ENCODE results near the gene GUCY1B1. TPM values are rescaled to one million over a fixed set of nuclear protein-coding genes. Genes with fewer than 3 reads are reported as not detected.

Gene GUCY1B1
- total and polyA plus RNA-seq, 9 of the 15 experiments (the other 6 are each of a cell fraction or from before 2014, with no cell fraction given) = not detected

DNA sequence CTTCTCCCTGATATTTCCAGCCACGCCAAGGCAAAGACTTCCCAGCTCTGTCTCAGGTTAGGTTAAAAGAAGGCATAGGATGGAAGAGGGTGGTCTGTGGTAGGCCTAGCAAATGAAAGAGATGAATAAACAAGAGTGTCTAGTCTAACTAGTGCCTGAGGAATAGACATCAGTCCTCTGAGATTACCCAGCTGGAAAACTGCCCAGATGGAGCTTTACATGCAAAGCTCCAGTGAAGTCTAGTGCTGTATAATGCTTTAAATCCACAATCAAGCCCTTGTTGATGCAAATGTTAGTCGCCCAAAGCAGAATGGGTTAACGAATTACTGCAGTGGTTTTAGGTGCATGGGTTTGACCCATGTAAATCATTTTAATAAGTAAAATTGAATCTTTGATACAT, 24.8 kb upstream of the GUCY1B1 start:
- Histone ChIP-seq H3K9me3 (replicated peaks; ENCODE audit: control insufficient read depth, insufficient read depth, low read depth, low read length) (no peaks in the 10 kb centered on the region), H3K79me2 (ENCODE audit: control insufficient read depth, insufficient read depth, low read length) (no peaks in the 10 kb centered on the region), H3K9ac (ENCODE audit: insufficient read depth in 1 of 2, low read depth in 2 of 2, low read length in 2 of 2) (no peak overlapping the region), H2AFZ (ENCODE audit: low read depth, low read length) (no peak overlapping the region), H4K20me1 (replicated peaks; ENCODE audit: control insufficient read depth, insufficient read depth, low read length) (no peaks in the 10 kb centered on the region), H3K36me3 (ENCODE audit: control insufficient read depth, insufficient read depth, low read length) (no peaks in the 10 kb centered on the region), H3K9me1 (ENCODE audit: control insufficient read depth, insufficient read depth, low read length) (no peaks in the 10 kb centered on the region), H3K4me1 (replicated peaks in 1 of 2; ENCODE audit: control insufficient read depth in 2 of 2, insufficient read depth in 2 of 2, low read length in 2 of 2) (no peaks in the 10 kb centered on the region), H3K4me2 (ENCODE audit: insufficient read depth, low read length) (no peak overlapping the region), H3K27me3 (ENCODE audit: control insufficient read depth in 2 of 2, insufficient read depth in 2 of 2, low read length in 2 of 2) (no peaks in the 10 kb centered on the region), H3K27ac (ENCODE audit: extremely low read depth, low read depth, low read length) (no peak overlapping the region), H3K4me3 (no peak overlapping the region)
- FAIRE-seq = no peak
- ChIA-PET POLR2A (no interaction called here), CTCF (ENCODE audit: low intra/inter-chr PET ratio) (no interaction called here)
- intact Hi-C loops (cut with micrococcal nuclease) = no loop called here
- in situ Hi-C loops (cut with MboI) = no loop called here
- BruUV-seq (replicated peaks) = no TSS peak
- TF ChIP-seq, protein P1, sequence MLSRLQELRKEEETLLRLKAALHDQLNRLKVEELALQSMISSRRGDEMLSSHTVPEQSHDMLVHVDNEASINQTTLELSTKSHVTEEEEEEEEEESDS (CRISPR knock-in tag; IDR thresholded peaks at IDR 0.05) = no peak
- TF ChIP-seq ZNF134 (CRISPR knock-in tag; conservative IDR thresholded peaks at IDR 0.05) = no peak
- no peak for ATAC-seq
- no peak for DNase-seq (ENCODE audit: extremely low read depth in 1 of 4, low spot score in 3 of 4)
- WGBS (ENCODE audit: insufficient coverage, low coverage, missing lambda C conversion rate) = 0% methylated on average over 3 of the region's 3 CpGs

DNA sequence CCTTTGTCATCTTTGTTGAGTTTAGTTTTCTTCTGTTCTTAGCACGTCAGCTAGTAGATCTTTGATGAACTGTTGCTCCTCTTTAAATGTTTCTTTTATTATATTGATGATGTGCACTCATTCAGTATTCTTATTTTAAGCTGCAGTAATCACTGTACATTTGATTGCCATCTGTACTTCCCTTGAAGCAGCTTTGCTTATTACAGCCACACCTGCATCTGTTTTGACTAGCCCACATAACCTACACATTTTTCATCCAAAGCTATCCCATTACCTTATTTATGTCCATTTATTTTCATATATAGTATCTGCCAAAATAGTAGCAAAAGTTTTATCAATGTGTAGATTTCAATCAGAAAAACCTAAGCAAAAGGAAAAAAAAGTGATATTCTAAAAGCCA, 23.9 kb upstream of the GUCY1B1 start:
- WGBS (ENCODE audit: insufficient coverage, low coverage, missing lambda C conversion rate) = 0% methylated on average over 1 of the region's 1 CpG
- H3K4me1 ChIP-seq (replicated peaks in 1 of 2; ENCODE audit: control insufficient read depth in 2 of 2, insufficient read depth in 2 of 2, low read length in 2 of 2) = no peaks in the 10 kb centered on the region
- BruUV-seq (replicated peaks) = no TSS peak
- DNase-seq (ENCODE audit: extremely low read depth in 1 of 4, low spot score in 3 of 4) (no peak), ATAC-seq (no peak), FAIRE-seq (no peak)
- TF ChIP-seq NBN (IDR thresholded peaks at IDR 0.05; ENCODE audit: low read depth) = no peak
- no peak for TF ChIP-seq POU5F1 (IDR thresholded peaks at IDR 0.05; ENCODE audit: borderline replicate concordance, low read depth, low read length, partially characterized antibody)
- TF ChIP-seq, protein P2, sequence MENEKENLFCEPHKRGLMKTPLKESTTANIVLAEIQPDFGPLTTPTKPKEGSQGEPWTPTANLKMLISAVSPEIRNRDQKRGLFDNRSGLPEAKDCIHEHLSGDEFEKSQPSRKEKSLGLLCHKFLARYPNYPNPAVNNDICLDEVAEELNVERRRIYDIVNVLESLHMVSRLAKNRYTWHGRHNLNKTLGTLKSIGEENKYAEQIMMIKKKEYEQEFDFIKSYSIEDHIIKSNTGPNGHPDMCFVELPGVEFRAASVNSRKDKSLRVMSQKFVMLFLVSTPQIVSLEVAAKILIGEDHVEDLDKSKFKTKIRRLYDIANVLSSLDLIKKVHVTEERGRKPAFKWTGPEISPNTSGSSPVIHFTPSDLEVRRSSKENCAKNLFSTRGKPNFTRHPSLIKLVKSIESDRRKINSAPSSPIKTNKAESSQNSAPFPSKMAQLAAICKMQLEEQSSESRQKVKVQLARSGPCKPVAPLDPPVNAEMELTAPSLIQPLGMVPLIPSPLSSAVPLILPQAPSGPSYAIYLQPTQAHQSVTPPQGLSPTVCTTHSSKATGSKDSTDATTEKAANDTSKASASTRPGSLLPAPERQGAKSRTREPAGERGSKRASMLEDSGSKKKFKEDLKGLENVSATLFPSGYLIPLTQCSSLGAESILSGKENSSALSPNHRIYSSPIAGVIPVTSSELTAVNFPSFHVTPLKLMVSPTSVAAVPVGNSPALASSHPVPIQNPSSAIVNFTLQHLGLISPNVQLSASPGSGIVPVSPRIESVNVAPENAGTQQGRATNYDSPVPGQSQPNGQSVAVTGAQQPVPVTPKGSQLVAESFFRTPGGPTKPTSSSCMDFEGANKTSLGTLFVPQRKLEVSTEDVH (IDR thresholded peaks at IDR 0.05; ENCODE audit: low read depth, partially characterized antibody) = no peak
- no peaks in the 10 kb centered on the region for H4K20me1 ChIP-seq (replicated peaks; ENCODE audit: control insufficient read depth, insufficient read depth, low read length)
- no peak overlapping the region for H3K27ac ChIP-seq (ENCODE audit: extremely low read depth, low read depth, low read length)
- H3K4me2 ChIP-seq (ENCODE audit: insufficient read depth, low read length) = no peak overlapping the region
- POLR2A ChIA-PET = no interaction called here
- no peaks in the 10 kb centered on the region for H3K27me3 ChIP-seq (ENCODE audit: control insufficient read depth in 2 of 2, insufficient read depth in 2 of 2, low read length in 2 of 2)
- no peaks in the 10 kb centered on the region for H3K9me3 ChIP-seq (replicated peaks; ENCODE audit: control insufficient read depth, insufficient read depth, low read depth, low read length)
- H3K79me2 ChIP-seq (ENCODE audit: control insufficient read depth, insufficient read depth, low read length) = no peaks in the 10 kb centered on the region
- H3K4me3 ChIP-seq = no peak overlapping the region
- no peaks in the 10 kb centered on the region for H3K36me3 ChIP-seq (ENCODE audit: control insufficient read depth, insufficient read depth, low read length)
- in situ Hi-C loops (cut with MboI) (no loop called here), intact Hi-C loops (cut with micrococcal nuclease) (no loop called here)
- CTCF ChIA-PET (ENCODE audit: low intra/inter-chr PET ratio) = no interaction called here
- no peaks in the 10 kb centered on the region for H3K9me1 ChIP-seq (ENCODE audit: control insufficient read depth, insufficient read depth, low read length)
- H2AFZ ChIP-seq (ENCODE audit: low read depth, low read length) = no peak overlapping the region
- H3K9ac ChIP-seq (ENCODE audit: insufficient read depth in 1 of 2, low read depth in 2 of 2, low read length in 2 of 2) = no peak overlapping the region
